MM.1S (cell line): ENCODE measurements around the gene CCDC38.

Source experiments
- CTCF ChIP-seq: fragments of 300-600 bp; sonication (generic); IDR thresholded peaks from 2 replicates; pipeline ENCODE4 v1.5.1; 2016; ENCODE audit warnings: antibody characterized with exemption, low read length, mixed read lengths
- EZH2 ChIP-seq: fragments of 300-600 bp; sonication (generic); optimal IDR thresholded peaks from 2 replicates; pipeline ENCODE3; 2017; ENCODE audit warnings: low read depth, mild to moderate bottlenecking, antibody characterized with exemption, low read length, mixed read lengths

- peak; percentile 35 for TF ChIP-seq CTCF
- TF ChIP-seq EZH2: no peak
Observed at GRCh38 chr12:95943330-95943842, 972 bp upstream of the CCDC38 start, which contains the start of gene AMDHD1.
